HEK293 (cell line): ENCODE data around the gene CEP170B.

Experiments
- CTCF ChIA-PET: fragments of 350-600 bp; formaldehyde crosslinking; extraction: SDS; loops from one replicate; lab custom pipeline; 2021; ENCODE audit warnings: antibody characterized with exemption; lab: Yijun Ruan, JAX
- POLR2A ChIA-PET: fragments of 300-600 bp; formaldehyde crosslinking; extraction: SDS; loops from one replicate; lab custom pipeline; 2020; ENCODE audit warnings: antibody characterized with exemption, inconsistent platforms; lab: Yijun Ruan, JAX
- H3K27ac ChIP-seq: fragments of 200-500 bp; sonication (Bioruptor generic); 2 replicates; pipeline ENCODE4 v1.5.1; 2014; ENCODE audit warnings: low read depth, low read length, control low read depth, inconsistent platforms; ENCODE audit errors: extremely low read depth
- H3K36me3 ChIP-seq, 2 experiments: fragments of 200-500 bp in 1 of 2; sonication (Bioruptor generic) in 1 of 2; 1 replicate in 1 of 2; 2 replicates in 1 of 2; pipeline ENCODE4 v1.5.1; 2014 to 2017; ENCODE audit warnings: inconsistent platforms in 2 of 2, low read length in 2 of 2; ENCODE audit not compliant: control insufficient read depth in 2 of 2, insufficient read depth in 1 of 2
- H3K4me1 ChIP-seq: fragments of 200-500 bp; sonication (Bioruptor generic); 2 replicates; pipeline ENCODE4 v1.5.1; 2014; ENCODE audit warnings: mild to moderate bottlenecking, low read length, inconsistent platforms; ENCODE audit not compliant: control insufficient read depth, insufficient read depth
- H3K4me3 ChIP-seq: 2 replicates; pipeline ENCODE4 v1.5.1; 2011; ENCODE audit warnings: low read depth, mild to moderate bottlenecking, control low read depth, low read length, moderate library complexity
- H3K9me3 ChIP-seq: fragments of 200-500 bp; sonication (Bioruptor generic); 2 replicates; pipeline ENCODE4 v1.5.1; 2014; ENCODE audit warnings: low read depth, low read length, inconsistent platforms; ENCODE audit not compliant: control insufficient read depth, insufficient read depth
- GLIS1 ChIP-seq: fragments of 450-650 bp; formaldehyde crosslinking; IDR thresholded peaks from 2 replicates; pipeline ENCODE4 v1.5.1; 2016; ENCODE audit warnings: missing biosample characterization, missing genetic modification characterization
- GLIS2 ChIP-seq: fragments of 450-650 bp; formaldehyde crosslinking; IDR thresholded peaks from 2 replicates; pipeline ENCODE4 v1.5.1; 2016; ENCODE audit warnings: missing biosample characterization, missing genetic modification characterization
- HOXA7 ChIP-seq: sonication (generic); formaldehyde crosslinking; IDR thresholded peaks from 2 replicates; pipeline ENCODE4 v1.8.1; 2022; ENCODE audit warnings: missing genetic modification reagents, borderline replicate concordance
- KLF7 ChIP-seq: fragments of 450-650 bp; formaldehyde crosslinking; IDR thresholded peaks from 2 replicates; pipeline ENCODE4 v1.5.1; 2016; ENCODE audit warnings: missing biosample characterization, missing genetic modification characterization, borderline replicate concordance
- KLF9 ChIP-seq: fragments of 450-650 bp; formaldehyde crosslinking; IDR thresholded peaks from 2 replicates; pipeline ENCODE4 v1.5.1; 2016; ENCODE audit warnings: missing biosample characterization, missing genetic modification characterization, low read depth
- SP2 ChIP-seq: fragments of 450-650 bp; formaldehyde crosslinking; IDR thresholded peaks from 2 replicates; pipeline ENCODE4 v1.5.1; 2016; ENCODE audit warnings: missing biosample characterization, missing genetic modification characterization
- ZBTB48 ChIP-seq: fragments of 450-650 bp; formaldehyde crosslinking; IDR thresholded peaks from 2 replicates; pipeline ENCODE4 v1.5.1; 2016; ENCODE audit warnings: missing biosample characterization, missing genetic modification characterization
- ZBTB7A ChIP-seq: fragments of 450-650 bp; formaldehyde crosslinking; IDR thresholded peaks from 2 replicates; pipeline ENCODE4 v1.5.1; 2016; ENCODE audit warnings: low read depth, missing biosample characterization, missing genetic modification characterization
- ZIC2 ChIP-seq: fragments of 450-650 bp; formaldehyde crosslinking; IDR thresholded peaks from 2 replicates; pipeline ENCODE4 v1.5.1; 2016; ENCODE audit warnings: missing biosample characterization, missing genetic modification characterization
- ZNF274 ChIP-seq, 2 experiments: fragments of 200-500 bp in 1 of 2; fragments of 450-650 bp in 1 of 2; sonication (Bioruptor generic) in 1 of 2; formaldehyde crosslinking in 1 of 2; IDR thresholded peaks; 2 replicates each; pipeline versions ENCODE4 v1.5.1 to v1.6.1; 2014 to 2016; ENCODE audit warnings: borderline replicate concordance in 1 of 2, inconsistent platforms in 1 of 2, low read length in 1 of 2, missing biosample characterization in 1 of 2, missing genetic modification characterization in 1 of 2
- ZNF350 ChIP-seq: fragments of 450-650 bp; formaldehyde crosslinking; IDR thresholded peaks from 2 replicates; pipeline ENCODE4 v1.5.0; 2017; ENCODE audit warnings: missing biosample characterization, mild to moderate bottlenecking, missing genetic modification characterization
- ZNF354C ChIP-seq: fragments of 450-650 bp; formaldehyde crosslinking; IDR thresholded peaks from 2 replicates; pipeline ENCODE4 v1.5.1; 2016; ENCODE audit warnings: missing biosample characterization, missing genetic modification characterization, low read depth, borderline replicate concordance
- ZNF366 ChIP-seq: fragments of 450-650 bp; formaldehyde crosslinking; conservative IDR thresholded peaks from 2 replicates; pipeline ENCODE4 v1.5.1; 2016; ENCODE audit warnings: missing biosample characterization, missing genetic modification characterization
- ZNF433 ChIP-seq: fragments of 450-650 bp; formaldehyde crosslinking; IDR thresholded peaks from 2 replicates; pipeline ENCODE4 v1.5.1; 2016; ENCODE audit warnings: missing biosample characterization, missing genetic modification characterization, low read depth
- ZNF560 ChIP-seq: fragments of 450-650 bp; formaldehyde crosslinking; IDR thresholded peaks from 2 replicates; pipeline ENCODE4 v1.5.1; 2017; ENCODE audit warnings: missing biosample characterization, missing genetic modification characterization, borderline replicate concordance
- ZNF843 ChIP-seq: fragments of 450-650 bp; formaldehyde crosslinking; IDR thresholded peaks from 2 replicates; pipeline ENCODE4 v1.5.1; 2016; ENCODE audit warnings: missing biosample characterization, missing genetic modification characterization
- TF ChIP-seq, protein P1 (sequence below): fragments of 450-650 bp; formaldehyde crosslinking; IDR thresholded peaks from 2 replicates; pipeline ENCODE4 v1.5.1; 2016; ENCODE audit warnings: missing biosample characterization, missing genetic modification characterization
- TF ChIP-seq, protein P2 (sequence below): IDR thresholded peaks from 2 replicates; pipeline ENCODE4 v1.6.1; 2011; ENCODE audit warnings: mild to moderate bottlenecking, low read depth, low read length, borderline replicate concordance
- TF ChIP-seq, protein P3 (sequence below): fragments of 450-650 bp; formaldehyde crosslinking; IDR thresholded peaks from 2 replicates; pipeline ENCODE4 v1.5.1; 2016; ENCODE audit warnings: missing biosample characterization, missing genetic modification characterization
- TF ChIP-seq, protein P4 (sequence below): fragments of 450-650 bp; IDR thresholded peaks from 2 replicates; pipeline ENCODE4 v1.5.1; 2018; ENCODE audit warnings: missing biosample characterization, mild to moderate bottlenecking, missing genetic modification characterization

The CEP170B gene

DNA sequence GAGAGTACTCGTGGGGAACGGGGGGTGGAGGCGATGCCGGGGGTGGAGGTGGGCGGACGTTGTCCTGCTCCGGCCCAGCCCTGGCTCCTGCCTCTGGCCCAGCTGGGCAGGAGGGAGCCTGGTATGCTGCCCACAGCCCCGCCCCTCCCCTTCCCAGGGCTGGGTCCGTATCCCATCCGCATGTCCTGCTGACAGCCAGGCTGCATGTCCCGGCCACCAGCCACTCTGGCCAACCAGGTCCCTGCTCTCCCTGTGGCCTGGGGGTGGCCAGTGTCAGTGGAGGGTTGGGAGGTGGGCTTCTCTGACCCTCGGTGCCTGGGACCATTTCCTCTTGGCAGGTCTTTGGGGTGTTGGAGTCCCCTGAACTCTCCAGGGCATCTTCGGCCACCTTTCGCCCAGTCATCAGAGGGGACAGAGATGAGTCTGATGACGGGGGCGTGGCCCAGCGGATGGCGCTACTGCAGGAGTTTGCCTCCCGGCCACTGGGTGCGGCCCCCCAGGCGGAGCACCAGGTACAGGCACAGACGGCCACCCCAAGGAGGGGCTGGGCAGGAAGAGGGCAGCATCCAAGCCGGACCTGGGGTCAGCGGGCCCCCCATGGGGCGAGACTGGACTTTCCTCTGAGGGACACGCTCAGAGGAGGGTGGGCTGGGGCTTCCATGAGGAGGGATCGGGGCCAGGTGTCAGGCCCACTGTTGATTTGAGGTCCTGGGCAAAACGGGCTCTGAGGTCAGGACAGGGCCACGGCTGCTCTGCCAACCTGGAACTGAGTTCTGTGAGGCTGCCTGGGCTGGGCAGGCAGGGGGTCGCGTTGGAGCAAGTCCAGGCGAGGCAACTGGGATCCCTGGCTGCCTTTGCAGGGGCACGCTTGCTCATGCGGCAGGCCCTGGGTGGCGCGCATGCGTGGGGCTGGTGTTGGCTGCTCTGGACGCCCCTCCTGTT, 20.2 kb downstream of the CEP170B start:
- Histone ChIP-seq H3K9me3 (no peaks in the 10 kb centered on the region), H3K27ac (no peak overlapping the region), H3K4me1 (peaks cover 5% of the 10 kb centered on the region; the same call in 1 of the 2 replicates), H3K36me3 (peaks cover 0 to 70% of the 10 kb centered on the region in 2 experiments; a peak in 2 of 3 replicates), H3K4me3 (no peak overlapping the region)
- ChIA-PET CTCF (no interaction called here), POLR2A (no interaction called here)
- 0 out of 2 replicates have a peak, but pooled peaks have one; percentile 6 for TF ChIP-seq SP2 (tag by site-specific recombination)
- TF ChIP-seq ZNF366 (tag by site-specific recombination): no peak
- 0 out of 2 replicates have a peak, but pooled peaks have one; percentile 30 for TF ChIP-seq GLIS1
- TF ChIP-seq ZNF354C (tag by site-specific recombination): no peak
- peak; percentile 36; the same call in 1 of the 2 replicates for TF ChIP-seq GLIS2 (tag by site-specific recombination)

DNA sequence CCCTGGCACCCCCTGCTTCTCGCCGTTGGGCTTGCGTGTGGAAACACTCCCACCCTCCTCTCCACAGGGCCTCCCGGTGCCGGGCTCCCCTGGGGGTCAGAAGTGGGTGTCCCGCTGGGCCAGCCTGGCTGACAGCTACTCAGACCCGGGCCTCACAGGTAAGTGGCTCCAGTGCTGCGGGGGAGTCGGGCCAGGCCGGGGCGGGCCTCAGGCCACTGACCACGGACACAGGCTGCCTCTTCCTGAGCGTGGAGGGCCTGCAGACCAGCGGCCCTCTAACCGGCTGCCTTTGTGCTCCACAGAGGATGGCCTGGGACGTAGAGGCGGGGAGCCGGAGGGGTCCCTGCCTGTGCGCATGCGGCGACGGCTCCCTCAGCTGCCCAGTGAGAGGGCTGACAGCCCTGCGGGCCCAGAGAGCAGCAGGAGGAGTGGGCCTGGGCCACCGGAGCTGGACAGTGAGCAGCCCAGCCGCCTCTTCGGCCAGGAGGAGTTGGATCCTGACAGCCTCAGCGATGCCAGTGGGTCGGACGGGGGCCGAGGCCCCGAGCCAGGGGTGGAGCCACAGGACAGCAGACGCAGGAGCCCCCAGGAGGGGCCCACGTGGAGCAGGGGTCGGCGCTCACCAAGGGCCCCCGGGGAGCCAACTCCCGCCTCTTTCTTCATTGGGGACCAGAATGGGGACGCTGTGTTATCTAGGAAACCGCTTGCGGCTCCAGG, 21.1 kb downstream of the CEP170B start:
- POLR2A ChIA-PET: no interaction called here
- TF ChIP-seq, protein P1, sequence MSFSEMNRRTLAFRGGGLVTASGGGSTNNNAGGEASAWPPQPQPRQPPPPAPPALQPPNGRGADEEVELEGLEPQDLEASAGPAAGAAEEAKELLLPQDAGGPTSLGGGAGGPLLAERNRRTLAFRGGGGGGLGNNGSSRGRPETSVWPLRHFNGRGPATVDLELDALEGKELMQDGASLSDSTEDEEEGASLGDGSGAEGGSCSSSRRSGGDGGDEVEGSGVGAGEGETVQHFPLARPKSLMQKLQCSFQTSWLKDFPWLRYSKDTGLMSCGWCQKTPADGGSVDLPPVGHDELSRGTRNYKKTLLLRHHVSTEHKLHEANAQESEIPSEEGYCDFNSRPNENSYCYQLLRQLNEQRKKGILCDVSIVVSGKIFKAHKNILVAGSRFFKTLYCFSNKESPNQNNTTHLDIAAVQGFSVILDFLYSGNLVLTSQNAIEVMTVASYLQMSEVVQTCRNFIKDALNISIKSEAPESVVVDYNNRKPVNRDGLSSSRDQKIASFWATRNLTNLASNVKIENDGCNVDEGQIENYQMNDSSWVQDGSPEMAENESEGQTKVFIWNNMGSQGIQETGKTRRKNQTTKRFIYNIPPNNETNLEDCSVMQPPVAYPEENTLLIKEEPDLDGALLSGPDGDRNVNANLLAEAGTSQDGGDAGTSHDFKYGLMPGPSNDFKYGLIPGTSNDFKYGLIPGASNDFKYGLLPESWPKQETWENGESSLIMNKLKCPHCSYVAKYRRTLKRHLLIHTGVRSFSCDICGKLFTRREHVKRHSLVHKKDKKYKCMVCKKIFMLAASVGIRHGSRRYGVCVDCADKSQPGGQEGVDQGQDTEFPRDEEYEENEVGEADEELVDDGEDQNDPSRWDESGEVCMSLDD (tag by site-specific recombination): no peak
- TF ChIP-seq ZNF350 (tag by site-specific recombination) (no peak), HOXA7 (CRISPR knock-in tag) (no peak), KLF7 (no peak), ZNF560 (tag by site-specific recombination) (no peak), ZBTB48 (tag by site-specific recombination) (no peak), ZBTB7A (tag by site-specific recombination) (no peak), ZNF843 (tag by site-specific recombination) (no peak), GLIS1 (0 out of 2 replicates have a peak, but pooled peaks have one; percentile 4), ZNF274 (IDR thresholded peaks at IDR 0.05; ENCODE audit: low read length) (no peak), ZNF274 (tag by site-specific recombination; IDR thresholded peaks at IDR 0.05; ENCODE audit: borderline replicate concordance) (no peak), ZIC2 (peak; percentile 82), KLF9 (tag by site-specific recombination) (no peak), ZNF433 (tag by site-specific recombination) (no peak)
- TF ChIP-seq, protein P2, sequence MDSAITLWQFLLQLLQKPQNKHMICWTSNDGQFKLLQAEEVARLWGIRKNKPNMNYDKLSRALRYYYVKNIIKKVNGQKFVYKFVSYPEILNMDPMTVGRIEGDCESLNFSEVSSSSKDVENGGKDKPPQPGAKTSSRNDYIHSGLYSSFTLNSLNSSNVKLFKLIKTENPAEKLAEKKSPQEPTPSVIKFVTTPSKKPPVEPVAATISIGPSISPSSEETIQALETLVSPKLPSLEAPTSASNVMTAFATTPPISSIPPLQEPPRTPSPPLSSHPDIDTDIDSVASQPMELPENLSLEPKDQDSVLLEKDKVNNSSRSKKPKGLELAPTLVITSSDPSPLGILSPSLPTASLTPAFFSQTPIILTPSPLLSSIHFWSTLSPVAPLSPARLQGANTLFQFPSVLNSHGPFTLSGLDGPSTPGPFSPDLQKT: no peak
- TF ChIP-seq, protein P3, sequence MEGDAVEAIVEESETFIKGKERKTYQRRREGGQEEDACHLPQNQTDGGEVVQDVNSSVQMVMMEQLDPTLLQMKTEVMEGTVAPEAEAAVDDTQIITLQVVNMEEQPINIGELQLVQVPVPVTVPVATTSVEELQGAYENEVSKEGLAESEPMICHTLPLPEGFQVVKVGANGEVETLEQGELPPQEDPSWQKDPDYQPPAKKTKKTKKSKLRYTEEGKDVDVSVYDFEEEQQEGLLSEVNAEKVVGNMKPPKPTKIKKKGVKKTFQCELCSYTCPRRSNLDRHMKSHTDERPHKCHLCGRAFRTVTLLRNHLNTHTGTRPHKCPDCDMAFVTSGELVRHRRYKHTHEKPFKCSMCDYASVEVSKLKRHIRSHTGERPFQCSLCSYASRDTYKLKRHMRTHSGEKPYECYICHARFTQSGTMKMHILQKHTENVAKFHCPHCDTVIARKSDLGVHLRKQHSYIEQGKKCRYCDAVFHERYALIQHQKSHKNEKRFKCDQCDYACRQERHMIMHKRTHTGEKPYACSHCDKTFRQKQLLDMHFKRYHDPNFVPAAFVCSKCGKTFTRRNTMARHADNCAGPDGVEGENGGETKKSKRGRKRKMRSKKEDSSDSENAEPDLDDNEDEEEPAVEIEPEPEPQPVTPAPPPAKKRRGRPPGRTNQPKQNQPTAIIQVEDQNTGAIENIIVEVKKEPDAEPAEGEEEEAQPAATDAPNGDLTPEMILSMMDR (tag by site-specific recombination): no peak
- TF ChIP-seq, protein P4, sequence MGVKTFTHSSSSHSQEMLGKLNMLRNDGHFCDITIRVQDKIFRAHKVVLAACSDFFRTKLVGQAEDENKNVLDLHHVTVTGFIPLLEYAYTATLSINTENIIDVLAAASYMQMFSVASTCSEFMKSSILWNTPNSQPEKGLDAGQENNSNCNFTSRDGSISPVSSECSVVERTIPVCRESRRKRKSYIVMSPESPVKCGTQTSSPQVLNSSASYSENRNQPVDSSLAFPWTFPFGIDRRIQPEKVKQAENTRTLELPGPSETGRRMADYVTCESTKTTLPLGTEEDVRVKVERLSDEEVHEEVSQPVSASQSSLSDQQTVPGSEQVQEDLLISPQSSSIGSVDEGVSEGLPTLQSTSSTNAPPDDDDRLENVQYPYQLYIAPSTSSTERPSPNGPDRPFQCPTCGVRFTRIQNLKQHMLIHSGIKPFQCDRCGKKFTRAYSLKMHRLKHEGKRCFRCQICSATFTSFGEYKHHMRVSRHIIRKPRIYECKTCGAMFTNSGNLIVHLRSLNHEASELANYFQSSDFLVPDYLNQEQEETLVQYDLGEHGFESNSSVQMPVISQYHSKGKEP (tag by site-specific recombination): no peak
- Histone ChIP-seq H3K4me3 (no peak overlapping the region), H3K4me1 (peaks cover 5% of the 10 kb centered on the region; the same call in 1 of the 2 replicates), H3K36me3 (peaks cover 0 to 63% of the 10 kb centered on the region in 2 experiments; a peak in 1 of 3 replicates), H3K9me3 (no peaks in the 10 kb centered on the region), H3K27ac (no peak overlapping the region)
- CTCF ChIA-PET: no interaction called here
